ENCODE results near the gene NUCKS1.

GRCh38 chr1:205726619-205727125 is 23.3 kb downstream of the NUCKS1 start:
- TF ChIP-seq POLR2AphosphoS5 (IDR thresholded peaks at IDR 0.05): no peak
- no peak for TF ChIP-seq POLR2A (IDR thresholded peaks at IDR 0.05)
- no peak for TF ChIP-seq CTCF (IDR thresholded peaks at IDR 0.05)
